B cell (primary cell): ENCODE data around the gene CHST1. TPM values are rescaled to one million over a fixed set of nuclear protein-coding genes. Genes with fewer than 3 reads are reported as not detected.

Experiments used
- ATAC-seq: fragments of 200-7000 bp; cut with Tn5 transposase; one replicate; pipeline ENCODE4 v1.10.0; 2021; ENCODE audit warnings: low read depth, mild to moderate bottlenecking, moderate number of reproducible peaks, moderate library complexity
- CTCF ChIA-PET: fragments of 350-600 bp; sonication (Branson Sonifier 250); formaldehyde crosslinking; loops from one replicate; lab custom pipeline; 2021; ENCODE audit warnings: antibody characterized with exemption, inconsistent platforms; lab: Charles Lee
- POLR2A ChIA-PET: fragments of 350-600 bp; sonication (Branson Sonifier 250); formaldehyde crosslinking; loops from one replicate; lab custom pipeline; 2021; ENCODE audit warnings: antibody characterized with exemption; lab: Charles Lee
- DNase-seq: peaks from one replicate; pipeline ENCODE4 v3.0.0; 2013
- H2AFZ ChIP-seq: 2 replicates; pipeline ENCODE4 v1.6.1; 2012; ENCODE audit warnings: mild to moderate bottlenecking, low read depth, low read length; ENCODE audit not compliant: insufficient read depth, poor library complexity, severe bottlenecking
- H3K27ac ChIP-seq, 2 donors: 1 replicate in 1 of 2; 2 replicates in 1 of 2; pipeline ENCODE4 v1.5.1; 2012 to 2013; ENCODE audit warnings: low read length in 2 of 2, mild to moderate bottlenecking in 2 of 2, moderate library complexity in 1 of 2
- H3K27me3 ChIP-seq, 4 experiments: fragments of 200-600 bp in 1 of 4; sonication (generic) in 1 of 4; replicated peaks in 1 of 4; 1 replicate in 2 of 4; 2 replicates in 2 of 4; pipeline versions ENCODE4 v1.6.1 to v1.7.0; 2013 to 2016; ENCODE audit warnings: low read length in 3 of 4, mild to moderate bottlenecking in 2 of 4, mixed read lengths in 1 of 4, moderate library complexity in 1 of 4; ENCODE audit not compliant: insufficient read depth in 4 of 4, control insufficient read depth in 3 of 4; ENCODE audit errors: control extremely low read depth in 1 of 4
- H3K36me3 ChIP-seq, 2 experiments: replicated peaks in 1 of 2; 1 replicate in 1 of 2; 2 replicates in 1 of 2; pipeline versions ENCODE4 v1.6.1 to v1.7.1; 2013; ENCODE audit warnings: low read length in 1 of 2; ENCODE audit not compliant: insufficient read depth in 2 of 2, control insufficient read depth in 1 of 2; ENCODE audit errors: control extremely low read depth in 1 of 2, extremely low read depth in 1 of 2
- H3K4me1 ChIP-seq, 2 donors: fragments of 200-600 bp in 1 of 2; sonication (generic) in 1 of 2; 1 replicate in 1 of 2; 2 replicates in 1 of 2; pipeline versions ENCODE4 v1.5.1 to v1.6.1; 2013 to 2017; ENCODE audit warnings: low read length in 2 of 2; ENCODE audit not compliant: control insufficient read depth in 2 of 2, insufficient read depth in 2 of 2
- H3K4me2 ChIP-seq: replicated peaks from 2 replicates; pipeline ENCODE3; 2012; ENCODE audit warnings: mild to moderate bottlenecking, low read depth, low read length; ENCODE audit not compliant: poor library complexity, severe bottlenecking
- H3K4me3 ChIP-seq, 5 experiments: fragments of 200-600 bp in 1 of 5; sonication (generic) in 1 of 5; 1 replicate in 3 of 5; 2 replicates in 2 of 5; pipeline versions ENCODE4 v1.5.1 to v1.7.0; 2011 to 2016; ENCODE audit warnings: low read length in 4 of 5, mild to moderate bottlenecking in 4 of 5, low read depth in 2 of 5, control low read depth in 1 of 5, moderate library complexity in 1 of 5; ENCODE audit not compliant: insufficient read depth in 1 of 5; ENCODE audit errors: control extremely low read depth in 1 of 5, extremely low read depth in 1 of 5
- H3K79me2 ChIP-seq: fragments of 200-600 bp; sonication (generic); one replicate; pipeline ENCODE4 v1.6.0; 2016; ENCODE audit warnings: low read length; ENCODE audit not compliant: control insufficient read depth, insufficient read depth
- H3K9ac ChIP-seq: fragments of 200-600 bp; sonication (generic); 2 replicates; pipeline ENCODE4 v1.6.1; 2017; ENCODE audit warnings: mild to moderate bottlenecking, low read length, moderate library complexity
- H3K9me3 ChIP-seq, 3 donors: one replicate each; pipeline versions ENCODE4 v1.6.1 to v1.7.1; 2013; ENCODE audit warnings: low read length in 2 of 3; ENCODE audit not compliant: control insufficient read depth in 2 of 3, insufficient read depth in 1 of 3; ENCODE audit errors: control extremely low read depth in 1 of 3
- H4K20me1 ChIP-seq: 2 replicates; pipeline ENCODE4 v1.6.0; 2012; ENCODE audit warnings: mild to moderate bottlenecking, low read length; ENCODE audit not compliant: insufficient read depth, control insufficient read depth, poor library complexity, severe bottlenecking
- H3K27ac Mint-ChIP-seq: one replicate; pipeline ENCODE4 v1.8.0; 2021; ENCODE audit warnings: mixed read lengths
- H3K27me3 Mint-ChIP-seq: one replicate; pipeline ENCODE4 v1.8.0; 2021; ENCODE audit warnings: mixed read lengths
- H3K4me1 Mint-ChIP-seq: one replicate; pipeline ENCODE4 v1.8.0; 2021; ENCODE audit warnings: mixed read lengths
- H3K4me3 Mint-ChIP-seq: one replicate; pipeline ENCODE4 v1.8.0; 2021; ENCODE audit warnings: mixed read lengths
- H3K9me3 Mint-ChIP-seq: one replicate; pipeline ENCODE4 v1.8.0; 2022; ENCODE audit warnings: mixed read lengths; ENCODE audit not compliant: insufficient read depth
- CTCF ChIP-seq: fragments of 200-600 bp; IDR thresholded peaks from one replicate; pipeline ENCODE4 v1.8.0; 2022; ENCODE audit warnings: antibody characterized with exemption, mild to moderate bottlenecking
- EZH2 ChIP-seq: IDR thresholded peaks from 2 replicates; pipeline ENCODE4 v1.6.1; 2012; ENCODE audit warnings: borderline replicate concordance, low read depth, mild to moderate bottlenecking, moderate library complexity, low read length; ENCODE audit not compliant: insufficient read depth, poor library complexity, severe bottlenecking
- WGBS: methylation state at CpG from one replicate; pipeline ENCODE4 v1.1.5; 2013; ENCODE audit warnings: missing lambda C conversion rate; ENCODE audit not compliant: insufficient coverage; 5-methylcytosine and 5-hydroxymethylcytosine counted together
- intact Hi-C: fragments of 100-400 bp; cut with micrococcal nuclease; formaldehyde crosslinking; loops from one replicate; pipeline ENCODE4 v1.10.0; 2022
- polyA minus RNA-seq: library from RNA; depleted of rRNA, polyadenylated mRNA; stranded (reverse); fragments of >200 nt; gene quantifications from 2 replicates; pipeline ENCODE4 v1.2.3, GENCODE V29; 2012
- polyA plus RNA-seq: library from polyadenylated mRNA; depleted of rRNA; stranded (reverse); fragments of >200 nt; gene quantifications from 2 replicates; pipeline ENCODE4 v1.2.3, GENCODE V29; 2012
- total RNA-seq, 2 donors: library from RNA; stranded (reverse); fragments of 120-200 nt in 1 of 2; gene quantifications; 1 replicate in 1 of 2; 2 replicates in 1 of 2; pipeline versions ENCODE4 v1.2.3 to v1.2.4, GENCODE V29; 2013 to 2022

The CHST1 gene, protein sequence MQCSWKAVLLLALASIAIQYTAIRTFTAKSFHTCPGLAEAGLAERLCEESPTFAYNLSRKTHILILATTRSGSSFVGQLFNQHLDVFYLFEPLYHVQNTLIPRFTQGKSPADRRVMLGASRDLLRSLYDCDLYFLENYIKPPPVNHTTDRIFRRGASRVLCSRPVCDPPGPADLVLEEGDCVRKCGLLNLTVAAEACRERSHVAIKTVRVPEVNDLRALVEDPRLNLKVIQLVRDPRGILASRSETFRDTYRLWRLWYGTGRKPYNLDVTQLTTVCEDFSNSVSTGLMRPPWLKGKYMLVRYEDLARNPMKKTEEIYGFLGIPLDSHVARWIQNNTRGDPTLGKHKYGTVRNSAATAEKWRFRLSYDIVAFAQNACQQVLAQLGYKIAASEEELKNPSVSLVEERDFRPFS
- total RNA-seq (not detected in 2 replicates), polyA plus RNA-seq (0.04 TPM in 1 of 2 replicates, not detected in the other), polyA minus RNA-seq (not detected in 2 replicates)
- total RNA-seq (2013), result 0.12 TPM

DNA sequence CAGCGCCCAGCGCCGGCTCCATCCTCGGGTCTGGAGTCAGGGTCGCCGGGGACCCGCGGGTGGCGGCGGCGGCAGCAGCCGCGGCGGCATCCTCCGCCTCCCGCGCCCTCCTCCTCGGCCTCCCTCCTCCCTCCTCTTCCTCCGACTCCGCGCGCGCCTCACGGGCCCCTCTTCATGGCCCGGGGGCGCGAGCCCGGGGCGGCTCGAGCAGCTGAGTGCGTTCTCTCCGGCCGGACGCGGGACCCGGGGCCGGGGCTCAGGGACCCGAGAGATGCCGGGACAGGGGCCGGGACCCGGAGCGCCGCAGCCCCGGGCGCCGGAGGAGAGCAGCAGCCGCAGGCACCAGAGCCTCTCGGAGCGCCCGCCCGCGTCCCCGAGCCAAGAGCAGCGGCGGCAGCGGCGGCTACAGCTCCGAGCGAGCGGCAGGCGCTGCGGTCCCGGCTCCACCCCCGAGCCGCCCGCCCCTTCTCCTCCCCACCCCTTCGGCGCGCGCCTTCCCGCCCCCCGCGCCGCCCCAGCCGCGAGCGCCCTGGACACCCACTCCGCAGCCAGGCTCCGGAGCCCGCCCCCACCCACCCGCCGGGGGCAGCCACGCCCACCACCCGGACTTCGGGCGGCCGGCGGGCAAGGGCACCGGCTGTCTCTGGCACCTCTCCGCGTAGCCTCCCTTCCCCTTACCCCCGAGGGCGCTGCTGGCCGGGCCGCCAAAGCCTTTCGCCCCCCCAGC lies at the start of gene CHST1:
Gene CHST1, minus strand, starts transcription at position 417 of the 727 bp plus-strand sequence. CDS start 14,699 bp downstream, outside the sequence.
- H3K4me1 Mint-ChIP-seq, result peaks cover 7% of the 10 kb centered on the region
- ATAC-seq (peak; percentile 28), DNase-seq (no peak)
- H3K4me3 Mint-ChIP-seq, result peak within 1 kb of the TSS; percentile 73
- Histone ChIP-seq H4K20me1 (no peaks in the 10 kb centered on the region), H3K4me2 (peak within 1 kb of the TSS; percentile 67), H3K27ac (no peak within 1 kb of the TSS), H3K36me3 (no peaks in the 10 kb centered on the region), H3K27me3 (peaks cover 0 to 64% (median 20%) of the 10 kb centered on the region in 4 experiments), H2AFZ (no peak within 1 kb of the TSS), H3K79me2 (no peaks in the 10 kb centered on the region), H3K4me1 (peaks cover 8 to 11% of the 10 kb centered on the region in 2 donors), H3K9ac (no peak within 1 kb of the TSS), H3K9me3 (no peaks in the 10 kb centered on the region), H3K4me3 (peak within 1 kb of the TSS in 1 of 5 experiments; percentile 19)
- ChIA-PET CTCF (no interaction called here), POLR2A (no interaction called here)
- H3K27ac Mint-ChIP-seq, result no peak within 1 kb of the TSS
- intact Hi-C loops, result no loop called here
- WGBS, result under 1% methylated on average over 77 of the region's 96 CpGs
- no peak for TF ChIP-seq EZH2
- TF ChIP-seq CTCF, result no peak
- peaks cover 64% of the 10 kb centered on the region for H3K27me3 Mint-ChIP-seq
- no peaks in the 10 kb centered on the region for H3K9me3 Mint-ChIP-seq
